ENCODE data around the gene CDH13.

GRCh38 chr16:83615953-83616350, 989.2 kb downstream of the CDH13 start:
- TF ChIP-seq CTCF (IDR thresholded peaks at IDR 0.05; ENCODE audit: low read length): no peak
- no peak for TF ChIP-seq EZH2 (optimal IDR thresholded peaks at IDR 0.05; ENCODE audit: low read depth, low read length)
